Measurements from ENCODE around the gene STEAP2.

The STEAP2 gene

DNA sequence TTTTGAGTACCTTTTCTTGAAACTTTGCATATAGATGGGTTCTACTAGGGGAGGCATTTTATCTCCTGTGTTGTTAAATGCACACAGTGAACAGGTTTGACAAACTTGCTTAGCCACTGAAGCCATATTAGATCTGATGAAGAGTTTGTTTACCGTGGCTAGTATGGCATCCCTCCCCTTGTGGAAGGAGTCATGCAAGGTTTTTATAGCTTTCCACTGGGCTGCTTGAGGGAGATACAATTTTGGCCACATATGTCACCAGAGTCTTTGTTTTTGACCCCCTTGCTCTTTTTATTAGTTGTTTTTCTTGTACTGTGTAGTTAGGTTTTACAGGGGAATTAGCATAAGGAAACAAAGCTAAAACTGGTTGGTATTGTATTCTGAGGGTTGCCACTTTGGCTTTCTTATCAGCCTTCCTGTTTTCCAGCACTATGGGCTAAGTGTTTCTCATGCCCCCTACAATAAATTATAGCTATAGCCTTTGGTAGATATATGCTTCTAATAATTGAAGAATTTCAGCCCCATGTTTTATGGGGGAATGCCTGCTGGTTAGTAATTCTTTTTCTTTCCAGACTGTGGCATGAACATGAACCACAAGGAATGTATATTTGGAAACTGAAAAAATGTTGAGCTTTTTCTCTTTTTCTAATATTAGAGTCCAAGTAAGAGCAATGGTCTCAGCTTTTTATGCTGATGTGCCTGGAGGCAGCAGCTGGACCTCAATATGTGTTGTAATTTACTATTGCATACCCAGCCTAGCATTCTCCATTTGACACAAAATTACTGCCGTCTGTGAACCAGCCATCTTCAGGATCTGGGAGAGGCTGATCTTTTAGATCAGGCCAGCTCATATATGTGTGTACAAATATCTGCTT lies 18.4 kb upstream of the STEAP2 start:
- DNase-seq (ENCODE audit: low spot score), result no peak

DNA sequence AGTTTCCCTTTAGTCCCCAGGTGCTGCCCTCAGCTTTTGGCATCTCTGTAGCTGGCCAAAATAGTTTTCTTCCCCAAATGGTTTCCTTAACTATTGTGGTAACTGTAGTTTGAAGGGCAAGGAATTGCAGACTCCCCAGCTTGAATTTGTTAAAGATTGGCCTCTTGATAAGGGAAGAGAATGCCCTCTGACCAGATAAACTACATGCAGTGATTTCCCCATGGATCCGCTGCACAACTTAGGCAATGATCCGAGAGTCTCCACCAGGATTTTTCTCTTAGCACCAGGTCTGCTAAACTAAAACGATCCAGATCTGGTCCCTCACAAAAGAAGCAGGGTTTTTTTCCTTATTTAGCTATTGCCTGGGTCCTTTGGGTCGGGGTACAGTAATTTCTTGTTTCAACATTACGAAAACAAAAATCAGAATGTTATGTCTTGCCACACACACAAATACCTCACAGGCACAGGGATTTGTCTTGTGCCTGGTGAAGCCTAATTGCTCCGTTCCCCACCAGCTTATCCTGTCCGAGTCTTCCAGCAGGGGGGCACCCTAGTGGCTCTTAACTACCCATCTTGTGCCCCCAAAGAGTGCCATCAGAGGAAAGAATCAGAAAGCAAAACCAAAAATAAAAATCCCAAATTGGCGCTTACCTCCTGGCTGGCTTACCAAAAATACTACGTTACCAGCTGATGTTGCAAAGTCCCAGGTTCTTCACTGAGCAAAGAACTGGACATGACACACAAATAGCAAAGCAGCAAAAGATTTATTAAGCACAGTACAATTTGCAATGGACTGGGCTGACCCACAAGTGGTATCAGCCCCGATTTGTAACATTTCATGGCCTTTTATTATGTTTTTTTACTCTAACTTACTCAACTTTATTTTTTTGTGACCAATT lies 16.4 kb upstream of the STEAP2 start:
- DNase-seq (ENCODE audit: low spot score), result no peak

- DNase-seq (ENCODE audit: low spot score), result no peak
These were observed 9.9 kb upstream of the STEAP2 start for GRCh38 chr7:90201500-90202195.

GRCh38 chr7:90207956-90208355 lies 3.6 kb upstream of the STEAP2 start:
- DNase-seq (ENCODE audit: low spot score), result no peak

DNA sequence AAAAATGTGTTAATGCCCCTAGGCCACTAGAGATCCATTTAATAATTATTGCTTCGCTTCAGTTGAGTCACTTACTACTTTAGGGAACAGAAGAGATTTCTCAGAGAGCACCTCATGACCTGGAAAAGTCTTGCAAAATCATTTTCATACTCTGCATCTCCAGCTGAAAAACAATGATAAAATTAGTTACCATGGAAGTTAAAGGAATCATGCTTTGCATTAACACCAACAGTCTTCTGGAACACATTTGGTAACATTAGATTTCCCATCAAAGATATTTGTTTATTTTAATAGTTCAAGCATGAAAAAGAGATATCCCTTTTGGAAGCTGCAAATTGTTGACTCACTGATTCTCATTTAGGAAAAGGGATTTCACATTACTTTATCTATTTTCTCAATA lies 1.8 kb upstream of the STEAP2 start:
- no peak for DNase-seq (ENCODE audit: low spot score)

GRCh38 chr7:90210475-90210874 lies 1.1 kb upstream of the STEAP2 start:
- DNase-seq (ENCODE audit: low spot score), result no peak

DNA sequence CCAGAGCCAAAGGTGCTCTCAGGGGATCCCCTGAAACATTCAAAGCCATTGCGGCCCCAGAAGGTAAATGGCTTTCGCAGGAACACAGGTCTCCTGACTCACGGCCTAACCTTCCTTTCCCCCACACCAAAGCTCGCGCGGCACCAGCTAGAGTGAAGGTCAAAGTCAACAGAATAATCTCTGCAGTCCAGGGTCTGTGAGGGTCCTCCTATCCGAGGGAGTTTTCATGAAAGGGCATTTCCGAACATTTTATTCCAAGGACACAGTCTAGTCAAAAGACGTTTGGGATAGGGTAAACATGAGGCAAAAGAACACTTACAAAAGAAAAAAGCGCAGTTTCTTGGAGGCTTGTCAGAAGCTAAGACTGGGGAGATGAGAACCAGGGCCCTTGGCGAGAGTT lies 559 bp upstream of the STEAP2 start:
- DNase-seq (ENCODE audit: low spot score), result no peak

DNA sequence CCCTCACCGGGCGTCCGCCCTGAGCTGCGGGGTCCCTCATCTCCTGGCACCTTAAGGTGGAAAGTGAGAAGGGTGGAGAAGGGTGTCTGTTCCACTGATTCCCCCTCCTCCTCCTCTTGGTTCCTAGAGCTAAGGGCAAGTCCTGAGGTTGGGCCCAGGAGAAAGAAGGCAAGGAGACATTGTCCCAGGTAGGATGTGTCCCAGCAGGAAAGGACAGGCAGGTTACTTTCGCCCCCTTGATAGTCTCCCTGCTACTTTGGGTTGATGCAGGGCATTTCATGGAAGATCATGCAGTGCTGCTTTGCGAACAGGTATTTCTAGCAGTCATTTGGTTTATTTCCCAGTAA lies 582 bp downstream of the STEAP2 start:
- DNase-seq (ENCODE audit: low spot score), result no peak

GRCh38 chr7:90213521-90213920 lies 2.0 kb downstream of the STEAP2 start:
- DNase-seq (ENCODE audit: low spot score), result no peak

DNA sequence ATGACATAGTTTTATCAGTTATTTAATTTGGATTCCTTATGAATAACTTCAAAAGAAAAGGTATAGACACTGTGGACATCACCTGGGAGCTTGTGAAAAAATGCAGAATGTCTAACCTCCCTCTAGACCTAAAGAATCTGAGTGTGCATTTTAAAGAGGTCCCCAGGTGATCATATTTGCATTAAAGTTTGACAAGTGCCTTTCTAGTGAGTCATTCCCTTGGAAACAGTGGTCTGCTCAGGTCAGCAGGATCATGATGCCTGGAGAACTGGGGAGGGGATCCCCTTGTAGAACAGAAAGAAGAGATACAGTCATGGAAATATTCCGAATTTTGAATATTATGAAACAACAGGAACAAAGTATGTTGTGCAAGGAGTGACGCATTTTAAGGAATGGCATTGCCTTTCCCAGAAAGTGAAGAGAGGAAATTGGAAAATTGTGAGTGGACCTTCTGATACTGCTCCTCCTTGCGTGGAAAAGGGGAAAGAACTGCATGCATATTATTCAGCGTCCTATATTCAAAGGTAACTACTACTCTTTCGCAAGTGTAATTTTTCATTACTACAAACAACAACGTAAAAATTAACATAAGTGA lies 4.6 kb downstream of the STEAP2 start:
- DNase-seq (ENCODE audit: low spot score), result no peak

DNA sequence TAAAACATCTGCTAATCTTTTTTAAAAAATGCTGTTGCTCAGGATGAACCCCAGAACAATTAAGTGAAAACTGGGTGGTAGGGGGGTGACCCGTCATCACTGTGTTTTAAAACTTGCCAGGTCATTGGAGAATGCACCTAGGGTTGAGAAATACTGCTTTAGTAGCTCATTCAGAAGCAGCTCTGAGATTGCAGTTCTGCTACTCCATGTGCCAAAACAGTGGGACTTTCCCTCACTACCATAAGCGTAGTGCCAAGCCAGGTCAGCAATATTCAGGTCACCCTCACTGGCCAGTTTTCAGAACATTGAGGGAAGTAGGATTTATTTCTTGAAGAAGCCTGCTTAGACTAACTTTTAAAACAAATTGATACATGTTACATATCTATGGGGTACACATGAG lies 5.2 kb downstream of the STEAP2 start:
- DNase-seq (ENCODE audit: low spot score), result no peak

DNA sequence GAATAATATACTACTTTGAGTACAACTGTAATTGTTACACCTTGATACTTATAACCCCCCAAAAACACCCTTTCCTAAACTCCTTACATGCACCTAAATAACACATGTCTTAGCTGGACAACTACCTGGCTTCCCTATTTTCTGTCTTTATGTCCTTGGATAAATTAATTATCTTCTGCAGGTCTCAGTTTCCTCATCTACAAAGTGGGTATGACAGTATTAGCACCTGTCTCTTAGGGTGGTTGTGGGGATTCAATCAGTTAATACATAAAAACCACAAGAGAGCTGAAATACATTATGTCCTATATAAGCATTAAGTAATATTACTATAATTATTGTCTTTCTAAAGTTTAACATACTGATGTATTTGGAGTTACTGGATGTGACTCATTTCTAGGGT lies 10.8 kb downstream of the STEAP2 start:
- DNase-seq (ENCODE audit: low spot score), result no peak

GRCh38 chr7:90222811-90223725 lies 11.5 kb downstream of the STEAP2 start:
- DNase-seq (ENCODE audit: low spot score), result no peak

DNA sequence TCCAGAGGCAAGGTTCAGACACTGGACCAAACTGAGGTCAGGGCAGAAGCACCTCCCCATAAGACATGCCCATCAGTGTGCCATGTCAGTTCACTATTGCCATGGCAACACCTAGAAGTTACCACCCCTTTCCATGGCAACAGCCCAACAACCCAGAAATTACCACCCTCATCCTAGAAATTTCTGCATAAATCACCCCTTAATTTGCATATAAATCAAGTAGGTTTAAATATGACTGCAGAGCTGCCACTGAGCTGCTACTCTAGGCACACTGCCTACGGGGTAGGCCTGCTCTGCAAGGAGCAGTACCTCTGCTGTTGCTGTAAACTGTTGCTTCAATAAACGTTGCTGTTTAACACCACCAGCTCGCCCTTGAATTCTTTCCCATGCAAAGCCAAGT lies 12.7 kb downstream of the STEAP2 start:
- DNase-seq (ENCODE audit: low spot score), result no peak

DNA sequence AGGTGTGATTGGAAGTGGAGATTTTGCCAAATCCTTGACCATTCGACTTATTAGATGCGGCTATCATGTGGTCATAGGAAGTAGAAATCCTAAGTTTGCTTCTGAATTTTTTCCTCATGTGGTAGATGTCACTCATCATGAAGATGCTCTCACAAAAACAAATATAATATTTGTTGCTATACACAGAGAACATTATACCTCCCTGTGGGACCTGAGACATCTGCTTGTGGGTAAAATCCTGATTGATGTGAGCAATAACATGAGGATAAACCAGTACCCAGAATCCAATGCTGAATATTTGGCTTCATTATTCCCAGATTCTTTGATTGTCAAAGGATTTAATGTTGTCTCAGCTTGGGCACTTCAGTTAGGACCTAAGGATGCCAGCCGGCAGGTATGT lies 13.6 kb downstream of the STEAP2 start:
- no peak for DNase-seq (ENCODE audit: low spot score)

- no peak for DNase-seq (ENCODE audit: low spot score)
These were observed 14.1 kb downstream of the STEAP2 start for GRCh38 chr7:90225601-90226000.

- DNase-seq (ENCODE audit: low spot score), result no peak
These were observed 15.7 kb downstream of the STEAP2 start for GRCh38 chr7:90227259-90227658.

DNA sequence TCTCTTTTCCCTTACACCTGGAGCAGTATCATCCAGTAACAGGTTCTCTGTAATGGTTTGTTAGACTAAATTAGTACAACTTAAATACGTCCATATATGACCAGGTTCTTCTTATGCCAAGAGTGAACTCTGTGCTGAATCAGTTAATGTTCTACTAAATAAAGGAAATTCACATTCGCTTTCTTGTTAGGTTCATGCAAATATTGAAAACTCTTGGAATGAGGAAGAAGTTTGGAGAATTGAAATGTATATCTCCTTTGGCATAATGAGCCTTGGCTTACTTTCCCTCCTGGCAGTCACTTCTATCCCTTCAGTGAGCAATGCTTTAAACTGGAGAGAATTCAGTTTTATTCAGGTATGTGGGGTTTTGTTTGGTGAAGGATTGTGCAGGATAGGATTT lies 18.1 kb downstream of the STEAP2 start:
- DNase-seq (ENCODE audit: low spot score), result no peak

- no peak for DNase-seq (ENCODE audit: low spot score)
These were observed 19.3 kb downstream of the STEAP2 start for GRCh38 chr7:90230834-90231233.

GRCh38 chr7:90231304-90231703 lies 19.8 kb downstream of the STEAP2 start:
- DNase-seq (ENCODE audit: low spot score), result no peak

- DNase-seq (ENCODE audit: low spot score), result no peak
These were observed 20.9 kb downstream of the STEAP2 start for GRCh38 chr7:90232430-90232829.
